ENCODE results near the gene VIT.

DNA sequence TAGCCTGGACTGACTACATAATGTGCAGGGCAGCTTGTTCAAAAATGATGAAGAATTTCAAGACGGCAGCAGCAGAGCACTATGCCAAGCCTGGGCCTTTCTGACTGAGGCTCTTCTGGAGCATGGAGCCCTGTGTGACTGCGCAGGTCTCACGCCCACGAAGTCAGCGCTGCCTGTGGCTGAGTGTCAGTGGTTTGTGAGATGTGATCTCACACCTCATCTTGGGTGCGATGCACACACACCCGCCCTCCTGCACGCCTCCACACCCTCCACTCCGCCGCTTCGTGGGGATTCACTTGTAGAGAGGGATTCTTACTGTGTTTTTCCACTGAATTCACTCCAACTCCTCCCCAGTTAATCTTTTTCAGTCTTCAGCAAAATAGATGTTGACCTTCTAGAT is 103.9 kb downstream of the VIT start:
- TF ChIP-seq, protein P1, sequence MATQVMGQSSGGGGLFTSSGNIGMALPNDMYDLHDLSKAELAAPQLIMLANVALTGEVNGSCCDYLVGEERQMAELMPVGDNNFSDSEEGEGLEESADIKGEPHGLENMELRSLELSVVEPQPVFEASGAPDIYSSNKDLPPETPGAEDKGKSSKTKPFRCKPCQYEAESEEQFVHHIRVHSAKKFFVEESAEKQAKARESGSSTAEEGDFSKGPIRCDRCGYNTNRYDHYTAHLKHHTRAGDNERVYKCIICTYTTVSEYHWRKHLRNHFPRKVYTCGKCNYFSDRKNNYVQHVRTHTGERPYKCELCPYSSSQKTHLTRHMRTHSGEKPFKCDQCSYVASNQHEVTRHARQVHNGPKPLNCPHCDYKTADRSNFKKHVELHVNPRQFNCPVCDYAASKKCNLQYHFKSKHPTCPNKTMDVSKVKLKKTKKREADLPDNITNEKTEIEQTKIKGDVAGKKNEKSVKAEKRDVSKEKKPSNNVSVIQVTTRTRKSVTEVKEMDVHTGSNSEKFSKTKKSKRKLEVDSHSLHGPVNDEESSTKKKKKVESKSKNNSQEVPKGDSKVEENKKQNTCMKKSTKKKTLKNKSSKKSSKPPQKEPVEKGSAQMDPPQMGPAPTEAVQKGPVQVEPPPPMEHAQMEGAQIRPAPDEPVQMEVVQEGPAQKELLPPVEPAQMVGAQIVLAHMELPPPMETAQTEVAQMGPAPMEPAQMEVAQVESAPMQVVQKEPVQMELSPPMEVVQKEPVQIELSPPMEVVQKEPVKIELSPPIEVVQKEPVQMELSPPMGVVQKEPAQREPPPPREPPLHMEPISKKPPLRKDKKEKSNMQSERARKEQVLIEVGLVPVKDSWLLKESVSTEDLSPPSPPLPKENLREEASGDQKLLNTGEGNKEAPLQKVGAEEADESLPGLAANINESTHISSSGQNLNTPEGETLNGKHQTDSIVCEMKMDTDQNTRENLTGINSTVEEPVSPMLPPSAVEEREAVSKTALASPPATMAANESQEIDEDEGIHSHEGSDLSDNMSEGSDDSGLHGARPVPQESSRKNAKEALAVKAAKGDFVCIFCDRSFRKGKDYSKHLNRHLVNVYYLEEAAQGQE (IDR thresholded peaks at IDR 0.05; ENCODE audit: insufficient replicate concordance, low read depth): no peak
- TF ChIP-seq, protein P2, sequence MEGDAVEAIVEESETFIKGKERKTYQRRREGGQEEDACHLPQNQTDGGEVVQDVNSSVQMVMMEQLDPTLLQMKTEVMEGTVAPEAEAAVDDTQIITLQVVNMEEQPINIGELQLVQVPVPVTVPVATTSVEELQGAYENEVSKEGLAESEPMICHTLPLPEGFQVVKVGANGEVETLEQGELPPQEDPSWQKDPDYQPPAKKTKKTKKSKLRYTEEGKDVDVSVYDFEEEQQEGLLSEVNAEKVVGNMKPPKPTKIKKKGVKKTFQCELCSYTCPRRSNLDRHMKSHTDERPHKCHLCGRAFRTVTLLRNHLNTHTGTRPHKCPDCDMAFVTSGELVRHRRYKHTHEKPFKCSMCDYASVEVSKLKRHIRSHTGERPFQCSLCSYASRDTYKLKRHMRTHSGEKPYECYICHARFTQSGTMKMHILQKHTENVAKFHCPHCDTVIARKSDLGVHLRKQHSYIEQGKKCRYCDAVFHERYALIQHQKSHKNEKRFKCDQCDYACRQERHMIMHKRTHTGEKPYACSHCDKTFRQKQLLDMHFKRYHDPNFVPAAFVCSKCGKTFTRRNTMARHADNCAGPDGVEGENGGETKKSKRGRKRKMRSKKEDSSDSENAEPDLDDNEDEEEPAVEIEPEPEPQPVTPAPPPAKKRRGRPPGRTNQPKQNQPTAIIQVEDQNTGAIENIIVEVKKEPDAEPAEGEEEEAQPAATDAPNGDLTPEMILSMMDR (IDR thresholded peaks at IDR 0.05; ENCODE audit: insufficient read depth, low read length): no peak

Measured in HL-60 (cell line).